HepG2 (cell line): ENCODE measurements around the gene ARL15. TPM values are rescaled to one million over a fixed set of nuclear protein-coding genes. Genes with fewer than 3 reads are reported as not detected.

ENCODE experiments used
- AKAP8 ChIP-seq: sonication (generic); formaldehyde crosslinking; IDR thresholded peaks from 2 replicates; pipeline ENCODE4 v1.5.1; 2020; ENCODE audit warnings: mild to moderate bottlenecking, missing genetic modification reagents
- KMT2A ChIP-seq: sonication (generic); formaldehyde crosslinking; IDR thresholded peaks from 2 replicates; pipeline ENCODE4 v1.4.0; 2020; ENCODE audit warnings: missing genetic modification reagents
- NCOA2 ChIP-seq: sonication (generic); formaldehyde crosslinking; IDR thresholded peaks from 2 replicates; pipeline ENCODE4 v1.8.0; 2022; ENCODE audit warnings: inconsistent platforms
- PRPF4 ChIP-seq: fragments of 200-400 bp; formaldehyde crosslinking; IDR thresholded peaks from 2 replicates; pipeline ENCODE4 v1.6.1; 2016; ENCODE audit warnings: low read length, low read depth; ENCODE audit not compliant: poor library complexity, severe bottlenecking
- ZNF12 ChIP-seq: sonication (generic); formaldehyde crosslinking; IDR thresholded peaks from 2 replicates; pipeline ENCODE4 v1.5.0; 2020; ENCODE audit warnings: missing genetic modification reagents
- ZNF335 ChIP-seq: sonication (generic); formaldehyde crosslinking; IDR thresholded peaks from 2 replicates; pipeline ENCODE4 v1.4.0; 2020; ENCODE audit warnings: missing genetic modification reagents
- ZNF33A ChIP-seq: sonication (generic); formaldehyde crosslinking; IDR thresholded peaks from 2 replicates; pipeline ENCODE4 v1.5.1; 2020; ENCODE audit warnings: missing genetic modification reagents, mild to moderate bottlenecking, moderate library complexity, borderline replicate concordance
- ZNF619 ChIP-seq: sonication (generic); formaldehyde crosslinking; IDR thresholded peaks from 2 replicates; pipeline ENCODE4 v1.4.0; 2020; ENCODE audit warnings: mild to moderate bottlenecking, missing genetic modification reagents
- polyA plus RNA-seq, 8 experiments: library from polyadenylated mRNA; depleted of rRNA in 3 of 8; stranded (reverse) in 7 of 8; unstranded in 1 of 8; fragments of >200 nt; fragmentation: Illumina TruSeq in 4 of 8; extraction: Trizol in 4 of 8; gene quantifications; 2 replicates each; pipeline versions ENCODE4 v1.2.1 to v1.2.3, GENCODE V29; 2011 to 2016; ENCODE audit warnings: low read depth in 4 of 8, missing spikeins in 1 of 8, mixed read lengths in 1 of 8; ENCODE audit not compliant: insufficient read depth in 1 of 8
- total RNA-seq, 5 experiments: library from RNA; depleted of rRNA; stranded (reverse); fragments of >200 nt; fragmentation: Illumina TruSeq; extraction: Trizol; gene quantifications; 2 replicates each; pipeline ENCODE4 v1.2.3, GENCODE V29; 2016; ENCODE audit warnings: low read depth in 1 of 5
- TF ChIP-seq, protein P1 (sequence below): sonication (generic); formaldehyde crosslinking; IDR thresholded peaks from 2 replicates; pipeline ENCODE4 v1.5.0; 2020; ENCODE audit warnings: mild to moderate bottlenecking, missing genetic modification reagents, borderline replicate concordance
- TF ChIP-seq, protein P2 (sequence below): IDR thresholded peaks from 2 replicates; pipeline ENCODE4 v1.6.1; 2016; ENCODE audit warnings: missing biosample characterization, missing genetic modification reagents, low read depth
- TF ChIP-seq, protein P3 (sequence below): IDR thresholded peaks from 2 replicates; pipeline ENCODE4 v1.6.1; 2012; ENCODE audit warnings: low read length, improper control_type of control experiment

The ARL15 gene
- total and polyA plus RNA-seq, 2 of the 13 experiments (the other 11 are each of a cell fraction or from before 2014, with no cell fraction given), result 2.5 to 7.7 TPM

DNA sequence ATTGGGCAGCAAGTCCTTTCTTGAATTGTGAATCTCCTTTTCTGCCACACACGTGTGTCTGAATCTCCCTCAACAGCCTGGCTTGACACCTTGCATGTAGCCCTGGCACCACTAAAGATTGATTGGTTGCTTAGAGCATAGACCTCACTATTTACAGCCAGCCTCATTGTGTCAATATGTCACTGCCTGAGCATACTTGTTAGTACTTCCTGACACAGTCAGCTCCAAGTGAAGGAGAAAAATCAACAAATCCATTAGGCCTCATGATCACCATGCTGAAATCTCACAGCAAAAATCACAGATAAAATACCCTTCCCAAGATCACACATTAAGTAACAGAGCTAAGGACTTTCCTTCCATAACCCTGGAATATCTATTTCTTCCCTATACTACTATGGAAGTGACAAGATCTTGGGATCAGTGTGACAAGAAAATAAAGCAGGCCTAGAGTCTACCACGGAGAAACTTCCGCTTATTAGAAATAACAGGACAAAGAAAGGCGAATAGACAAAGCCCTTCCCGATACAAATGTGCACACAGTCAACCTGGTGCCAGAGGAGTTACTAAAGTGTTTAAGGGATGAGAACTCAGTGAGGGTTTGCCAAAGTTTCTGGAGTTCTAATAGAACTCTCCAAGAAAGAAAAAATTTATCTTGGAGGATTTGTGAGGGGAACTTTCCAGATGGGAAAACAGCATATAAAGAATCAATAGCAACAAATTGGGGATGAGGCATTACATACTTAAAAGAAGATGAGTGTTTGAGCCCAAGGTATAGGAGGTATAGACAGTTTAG, 5.6 kb upstream of the ARL15 start (continued):
- TF ChIP-seq, protein P1, sequence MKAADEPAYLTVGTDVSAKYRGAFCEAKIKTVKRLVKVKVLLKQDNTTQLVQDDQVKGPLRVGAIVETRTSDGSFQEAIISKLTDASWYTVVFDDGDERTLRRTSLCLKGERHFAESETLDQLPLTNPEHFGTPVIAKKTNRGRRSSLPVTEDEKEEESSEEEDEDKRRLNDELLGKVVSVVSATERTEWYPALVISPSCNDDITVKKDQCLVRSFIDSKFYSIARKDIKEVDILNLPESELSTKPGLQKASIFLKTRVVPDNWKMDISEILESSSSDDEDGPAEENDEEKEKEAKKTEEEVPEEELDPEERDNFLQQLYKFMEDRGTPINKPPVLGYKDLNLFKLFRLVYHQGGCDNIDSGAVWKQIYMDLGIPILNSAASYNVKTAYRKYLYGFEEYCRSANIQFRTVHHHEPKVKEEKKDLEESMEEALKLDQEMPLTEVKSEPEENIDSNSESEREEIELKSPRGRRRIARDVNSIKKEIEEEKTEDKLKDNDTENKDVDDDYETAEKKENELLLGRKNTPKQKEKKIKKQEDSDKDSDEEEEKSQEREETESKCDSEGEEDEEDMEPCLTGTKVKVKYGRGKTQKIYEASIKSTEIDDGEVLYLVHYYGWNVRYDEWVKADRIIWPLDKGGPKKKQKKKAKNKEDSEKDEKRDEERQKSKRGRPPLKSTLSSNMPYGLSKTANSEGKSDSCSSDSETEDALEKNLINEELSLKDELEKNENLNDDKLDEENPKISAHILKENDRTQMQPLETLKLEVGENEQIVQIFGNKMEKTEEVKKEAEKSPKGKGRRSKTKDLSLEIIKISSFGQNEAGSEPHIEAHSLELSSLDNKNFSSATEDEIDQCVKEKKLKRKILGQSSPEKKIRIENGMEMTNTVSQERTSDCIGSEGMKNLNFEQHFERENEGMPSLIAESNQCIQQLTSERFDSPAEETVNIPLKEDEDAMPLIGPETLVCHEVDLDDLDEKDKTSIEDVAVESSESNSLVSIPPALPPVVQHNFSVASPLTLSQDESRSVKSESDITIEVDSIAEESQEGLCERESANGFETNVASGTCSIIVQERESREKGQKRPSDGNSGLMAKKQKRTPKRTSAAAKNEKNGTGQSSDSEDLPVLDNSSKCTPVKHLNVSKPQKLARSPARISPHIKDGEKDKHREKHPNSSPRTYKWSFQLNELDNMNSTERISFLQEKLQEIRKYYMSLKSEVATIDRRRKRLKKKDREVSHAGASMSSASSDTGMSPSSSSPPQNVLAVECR (CRISPR knock-in tag), result no peak
- no peak for TF ChIP-seq ZNF33A
- TF ChIP-seq ZNF619 (CRISPR knock-in tag), result no peak
- TF ChIP-seq PRPF4, result no peak
- no peak for TF ChIP-seq NCOA2
- no peak for TF ChIP-seq ZNF12 (CRISPR knock-in tag)
- no peak for TF ChIP-seq KMT2A (CRISPR knock-in tag)
- no peak for TF ChIP-seq ZNF335
- no peak for TF ChIP-seq AKAP8 (CRISPR knock-in tag)
- TF ChIP-seq, protein P2, sequence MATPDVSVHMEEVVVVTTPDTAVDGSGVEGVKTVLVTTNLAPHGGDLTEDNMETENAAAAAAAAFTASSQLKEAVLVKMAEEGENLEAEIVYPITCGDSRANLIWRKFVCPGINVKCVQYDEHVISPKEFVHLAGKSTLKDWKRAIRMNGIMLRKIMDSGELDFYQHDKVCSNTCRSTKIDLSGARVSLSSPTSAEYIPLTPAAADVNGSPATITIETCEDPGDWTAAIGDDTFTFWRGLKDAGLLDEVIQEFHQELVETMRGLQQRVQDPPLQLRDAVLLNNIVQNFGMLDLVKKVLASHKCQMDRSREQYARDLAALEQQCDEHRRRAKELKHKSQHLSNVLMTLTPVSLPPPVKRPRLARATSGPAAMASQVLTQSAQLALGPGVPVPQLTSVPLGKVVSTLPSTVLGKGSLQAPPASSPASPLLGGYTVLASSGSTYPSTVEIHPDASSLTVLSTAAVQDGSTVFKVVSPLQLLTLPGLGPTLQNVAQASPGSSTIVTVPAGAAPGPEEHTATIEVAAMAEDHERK (CRISPR knock-in tag), result no peak
- TF ChIP-seq, protein P3, sequence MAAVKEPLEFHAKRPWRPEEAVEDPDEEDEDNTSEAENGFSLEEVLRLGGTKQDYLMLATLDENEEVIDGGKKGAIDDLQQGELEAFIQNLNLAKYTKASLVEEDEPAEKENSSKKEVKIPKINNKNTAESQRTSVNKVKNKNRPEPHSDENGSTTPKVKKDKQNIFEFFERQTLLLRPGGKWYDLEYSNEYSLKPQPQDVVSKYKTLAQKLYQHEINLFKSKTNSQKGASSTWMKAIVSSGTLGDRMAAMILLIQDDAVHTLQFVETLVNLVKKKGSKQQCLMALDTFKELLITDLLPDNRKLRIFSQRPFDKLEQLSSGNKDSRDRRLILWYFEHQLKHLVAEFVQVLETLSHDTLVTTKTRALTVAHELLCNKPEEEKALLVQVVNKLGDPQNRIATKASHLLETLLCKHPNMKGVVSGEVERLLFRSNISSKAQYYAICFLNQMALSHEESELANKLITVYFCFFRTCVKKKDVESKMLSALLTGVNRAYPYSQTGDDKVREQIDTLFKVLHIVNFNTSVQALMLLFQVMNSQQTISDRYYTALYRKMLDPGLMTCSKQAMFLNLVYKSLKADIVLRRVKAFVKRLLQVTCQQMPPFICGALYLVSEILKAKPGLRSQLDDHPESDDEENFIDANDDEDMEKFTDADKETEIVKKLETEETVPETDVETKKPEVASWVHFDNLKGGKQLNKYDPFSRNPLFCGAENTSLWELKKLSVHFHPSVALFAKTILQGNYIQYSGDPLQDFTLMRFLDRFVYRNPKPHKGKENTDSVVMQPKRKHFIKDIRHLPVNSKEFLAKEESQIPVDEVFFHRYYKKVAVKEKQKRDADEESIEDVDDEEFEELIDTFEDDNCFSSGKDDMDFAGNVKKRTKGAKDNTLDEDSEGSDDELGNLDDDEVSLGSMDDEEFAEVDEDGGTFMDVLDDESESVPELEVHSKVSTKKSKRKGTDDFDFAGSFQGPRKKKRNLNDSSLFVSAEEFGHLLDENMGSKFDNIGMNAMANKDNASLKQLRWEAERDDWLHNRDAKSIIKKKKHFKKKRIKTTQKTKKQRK, result no peak
